Stimulated activated CD4-positive, alpha-beta T cell treated with anti-CD3 and anti-CD28 coated beads, TNF-alpha, amount 100 ng/mL, for 48 hours (primary cell): ENCODE measurements around the gene LTC4S.
A peak's percentile ranks its signal among the peaks of the same experiment; 100 is the strongest.

Experiments
- DNase-seq, 3 donors: peaks; one replicate each; pipeline ENCODE4 v3.0.0-alpha.2; 2020; ENCODE audit warnings: low read depth in 3 of 3

LTC4S gene

GRCh38 chr5:179795049-179795862 is 1.5 kb downstream of the LTC4S start:
- no peak for DNase-seq

- DNase-seq: peak in 1 of 3 donors; percentile 70
Observed at GRCh38 chr5:179795863-179796833, 2.4 kb downstream of the LTC4S start.

GRCh38 chr5:179796877-179797608 is 3.3 kb downstream of the LTC4S start:
- DNase-seq: no peak

- DNase-seq: no peak
Observed at GRCh38 chr5:179797741-179798140, 4.0 kb downstream of the LTC4S start.

- no peak for DNase-seq
Observed at GRCh38 chr5:179798144-179798770, 4.5 kb downstream of the LTC4S start.

GRCh38 chr5:179798771-179799643 is 5.2 kb downstream of the LTC4S start:
- no peak for DNase-seq

GRCh38 chr5:179799644-179799973 is 5.8 kb downstream of the LTC4S start:
- DNase-seq: no peak

- no peak for DNase-seq
Observed at GRCh38 chr5:179800071-179800695, 6.4 kb downstream of the LTC4S start.

- no peak for DNase-seq
Observed at GRCh38 chr5:179800696-179801201, 7.0 kb downstream of the LTC4S start.

GRCh38 chr5:179801304-179802206 is 7.8 kb downstream of the LTC4S start:
- peak; percentile 68 to 85 (median 69) for DNase-seq

- no peak for DNase-seq
Observed at GRCh38 chr5:179802207-179802883, 8.6 kb downstream of the LTC4S start.

- no peak for DNase-seq
Observed at GRCh38 chr5:179802950-179803562, 9.3 kb downstream of the LTC4S start.

GRCh38 chr5:179803651-179804554 is 10.1 kb downstream of the LTC4S start:
- DNase-seq: no peak

GRCh38 chr5:179804555-179804947 is 10.8 kb downstream of the LTC4S start:
- DNase-seq: no peak

- no peak for DNase-seq
Observed at GRCh38 chr5:179805070-179805528, 11.3 kb downstream of the LTC4S start.

- no peak for DNase-seq
Observed at GRCh38 chr5:179805529-179806249, 11.9 kb downstream of the LTC4S start.
